Testis (tissue), 2 donors: ENCODE results near the gene THBS4.

ENCODE experiments used
- CTCF ChIP-seq, 3 experiments: fragments of 450-650 bp in 2 of 3; fragments of 200-600 bp in 1 of 3; sonication (generic) in 1 of 3; IDR thresholded peaks; one replicate each; pipeline ENCODE4 v1.5.1; 2016 to 2019; ENCODE audit warnings: antibody characterized with exemption in 3 of 3, mild to moderate bottlenecking in 2 of 3, moderate library complexity in 1 of 3
- POLR2A ChIP-seq: fragments of 450-650 bp; IDR thresholded peaks from one replicate; pipeline ENCODE4 v1.6.1; 2017; ENCODE audit warnings: antibody characterized with exemption, mild to moderate bottlenecking, moderate library complexity

- TF ChIP-seq CTCF (IDR thresholded peaks at IDR 0.05) (no peak), POLR2A (no peak)
Observed at GRCh38 chr5:80090884-80091166, 55.7 kb downstream of the THBS4 start.
